GM12872 (cell line): ENCODE results near the gene PELI1.

Experiments
- TF ChIP-seq, protein P1 (sequence below): IDR thresholded peaks from 3 replicates; pipeline ENCODE4 v1.5.1; 2011; ENCODE audit warnings: low read depth, mild to moderate bottlenecking, low read length, moderate library complexity; ENCODE audit not compliant: insufficient read depth

PELI1 gene

DNA sequence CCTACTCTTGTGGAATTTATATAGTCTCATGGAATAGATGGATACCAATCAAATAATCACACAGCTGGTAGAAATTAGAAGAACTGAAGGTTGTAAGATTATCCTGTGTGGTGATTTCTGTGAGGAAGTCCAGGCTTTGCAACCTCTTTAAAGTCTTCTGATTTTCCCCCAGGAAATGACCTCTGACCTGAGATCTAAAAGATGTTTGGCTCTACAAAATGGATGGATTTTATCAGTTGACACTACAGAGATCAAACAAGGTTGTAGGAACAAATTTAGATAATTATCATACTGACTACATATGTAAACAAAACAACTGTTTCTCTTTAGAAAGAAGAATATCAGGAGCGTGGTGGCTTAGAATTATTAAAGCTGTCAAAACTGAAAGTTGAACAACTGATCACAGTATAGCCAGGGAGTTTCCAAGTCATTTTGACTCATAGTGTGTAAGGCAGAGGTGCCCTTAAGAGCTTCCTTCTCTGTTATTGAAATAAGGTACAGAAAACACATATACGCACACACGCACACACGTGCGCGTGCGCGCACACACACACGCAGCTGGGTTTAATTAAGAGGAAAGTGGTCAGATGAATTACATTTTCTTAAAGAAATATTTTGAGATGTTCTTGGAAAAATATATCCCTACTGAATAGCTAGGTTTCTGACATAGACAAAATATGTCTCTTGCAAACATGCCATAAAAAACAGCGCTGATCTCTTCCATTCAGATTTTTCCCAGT, 35.5 kb upstream of the PELI1 start:
- TF ChIP-seq, protein P1, sequence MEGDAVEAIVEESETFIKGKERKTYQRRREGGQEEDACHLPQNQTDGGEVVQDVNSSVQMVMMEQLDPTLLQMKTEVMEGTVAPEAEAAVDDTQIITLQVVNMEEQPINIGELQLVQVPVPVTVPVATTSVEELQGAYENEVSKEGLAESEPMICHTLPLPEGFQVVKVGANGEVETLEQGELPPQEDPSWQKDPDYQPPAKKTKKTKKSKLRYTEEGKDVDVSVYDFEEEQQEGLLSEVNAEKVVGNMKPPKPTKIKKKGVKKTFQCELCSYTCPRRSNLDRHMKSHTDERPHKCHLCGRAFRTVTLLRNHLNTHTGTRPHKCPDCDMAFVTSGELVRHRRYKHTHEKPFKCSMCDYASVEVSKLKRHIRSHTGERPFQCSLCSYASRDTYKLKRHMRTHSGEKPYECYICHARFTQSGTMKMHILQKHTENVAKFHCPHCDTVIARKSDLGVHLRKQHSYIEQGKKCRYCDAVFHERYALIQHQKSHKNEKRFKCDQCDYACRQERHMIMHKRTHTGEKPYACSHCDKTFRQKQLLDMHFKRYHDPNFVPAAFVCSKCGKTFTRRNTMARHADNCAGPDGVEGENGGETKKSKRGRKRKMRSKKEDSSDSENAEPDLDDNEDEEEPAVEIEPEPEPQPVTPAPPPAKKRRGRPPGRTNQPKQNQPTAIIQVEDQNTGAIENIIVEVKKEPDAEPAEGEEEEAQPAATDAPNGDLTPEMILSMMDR = no peak

DNA sequence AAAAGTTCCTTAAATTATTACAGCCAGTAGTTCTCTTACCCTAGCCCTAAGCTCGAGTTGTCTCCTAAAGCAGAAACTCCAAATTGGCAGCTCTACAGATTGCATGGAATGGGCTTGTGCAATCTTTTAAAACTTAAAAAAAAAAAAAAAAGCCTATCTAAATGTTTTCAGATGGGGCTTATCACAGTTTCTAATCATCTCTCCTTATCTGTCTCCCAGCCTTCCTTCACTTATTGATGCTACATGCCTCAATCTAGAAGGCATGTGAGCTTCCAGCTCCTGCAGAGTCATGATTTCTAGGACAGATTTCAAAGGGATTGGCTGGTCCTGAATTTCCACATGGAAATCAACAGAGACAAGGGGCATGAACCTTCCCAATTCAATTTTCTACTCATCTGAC, 33.1 kb upstream of the PELI1 start:
- TF ChIP-seq, protein P1 = no peak

DNA sequence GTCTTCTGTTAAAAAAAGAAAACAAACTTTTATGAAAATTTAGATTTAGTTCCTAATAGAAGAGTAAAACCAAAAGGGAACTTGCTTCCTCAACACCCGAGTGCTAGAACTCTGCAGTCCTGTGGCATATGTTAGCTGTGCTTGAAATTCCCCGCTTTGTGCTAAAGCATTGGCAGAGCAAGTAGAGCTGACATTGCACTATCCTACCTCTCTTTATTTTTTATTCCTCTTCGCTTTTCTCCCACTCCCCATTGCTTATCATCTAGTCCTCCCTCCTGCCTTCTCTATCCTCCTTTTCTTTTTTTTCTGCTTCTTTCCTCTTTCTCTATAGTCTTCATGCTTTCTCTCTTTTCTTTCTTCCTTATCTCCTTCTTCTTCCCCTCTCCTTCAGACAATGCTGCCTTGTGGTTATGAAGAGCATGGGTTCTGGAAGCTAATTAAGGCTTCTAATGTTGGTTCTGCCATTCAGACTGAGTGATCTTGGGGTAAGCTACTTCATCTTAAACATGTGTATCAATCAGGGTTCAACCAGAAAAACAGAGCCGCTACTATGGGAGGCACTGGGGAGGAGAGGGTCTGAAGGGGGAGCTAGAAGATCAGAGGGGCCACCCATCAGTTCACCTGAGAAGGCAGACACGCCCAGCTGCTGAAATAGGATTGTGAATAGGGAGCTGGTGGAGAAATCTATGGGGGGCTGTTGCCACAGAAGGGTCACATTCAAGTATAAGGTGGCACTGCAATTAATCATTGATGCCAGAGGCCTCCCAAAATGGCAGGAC, 31.4 kb upstream of the PELI1 start:
- TF ChIP-seq, protein P1 = no peak

DNA sequence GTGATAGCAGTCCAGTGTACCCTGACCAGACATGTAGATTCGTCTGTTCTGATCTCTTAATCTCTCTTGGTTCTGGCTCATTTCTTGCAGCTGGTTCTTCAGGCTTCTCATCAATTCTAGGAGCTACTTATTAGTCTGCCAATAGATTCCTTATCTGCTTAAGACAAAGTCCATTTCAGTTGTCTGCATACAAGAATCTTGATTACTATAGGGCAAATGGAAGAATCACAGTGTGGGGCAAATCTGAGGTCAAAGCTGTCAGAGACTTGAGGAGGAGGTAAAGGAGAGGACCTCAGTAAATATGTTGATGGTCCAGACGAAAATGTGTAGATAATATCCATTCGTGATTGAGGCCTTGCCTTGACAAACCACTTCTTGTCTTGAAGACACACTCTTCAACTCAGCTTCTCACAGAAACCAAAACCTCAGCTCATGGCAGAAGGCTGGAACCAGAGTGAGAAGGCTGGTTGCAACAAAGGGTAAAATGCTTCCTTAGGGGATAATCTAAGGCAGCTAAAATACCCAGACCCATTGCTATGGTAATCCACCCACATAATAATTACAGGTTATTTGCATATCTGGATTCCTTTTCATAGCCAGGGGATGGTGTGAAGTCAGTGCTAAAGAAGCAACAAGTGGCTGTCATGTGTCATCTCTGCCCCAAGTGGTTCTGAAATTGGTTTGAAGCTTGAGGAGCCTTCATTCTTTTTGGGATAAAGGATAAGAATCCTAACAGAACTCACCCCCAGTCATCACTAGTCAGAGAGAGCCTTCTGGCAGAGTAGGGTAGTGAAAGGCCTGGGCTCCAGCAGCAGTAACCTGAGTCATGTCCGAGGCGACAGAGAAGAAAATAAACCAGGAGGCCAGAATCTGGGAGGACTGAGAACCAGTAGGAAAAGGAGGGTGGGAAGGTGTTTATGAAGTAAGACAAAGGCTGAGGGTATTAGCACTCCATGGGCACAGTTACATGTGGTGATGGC, 29.2 kb upstream of the PELI1 start:
- TF ChIP-seq, protein P1 = no peak

DNA sequence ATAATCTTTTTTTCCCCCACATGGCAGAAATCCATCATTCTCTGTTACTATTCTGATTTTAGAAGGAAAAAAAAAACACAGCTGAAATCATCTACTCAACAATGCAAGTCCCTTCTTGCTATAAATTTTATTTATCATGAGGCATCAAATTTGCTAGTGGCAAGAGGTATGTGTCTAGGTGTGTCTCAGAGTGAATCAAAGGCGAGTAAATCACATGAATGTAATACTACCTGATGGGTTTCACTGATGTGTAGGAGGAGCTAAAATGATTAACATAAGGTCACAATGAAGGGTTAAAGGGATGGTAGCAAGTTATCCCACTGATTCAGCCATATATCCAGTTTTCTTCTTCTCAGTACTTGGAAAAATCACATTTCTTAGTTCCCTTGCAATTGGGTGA, 24.5 kb upstream of the PELI1 start:
- TF ChIP-seq, protein P1 = no peak

DNA sequence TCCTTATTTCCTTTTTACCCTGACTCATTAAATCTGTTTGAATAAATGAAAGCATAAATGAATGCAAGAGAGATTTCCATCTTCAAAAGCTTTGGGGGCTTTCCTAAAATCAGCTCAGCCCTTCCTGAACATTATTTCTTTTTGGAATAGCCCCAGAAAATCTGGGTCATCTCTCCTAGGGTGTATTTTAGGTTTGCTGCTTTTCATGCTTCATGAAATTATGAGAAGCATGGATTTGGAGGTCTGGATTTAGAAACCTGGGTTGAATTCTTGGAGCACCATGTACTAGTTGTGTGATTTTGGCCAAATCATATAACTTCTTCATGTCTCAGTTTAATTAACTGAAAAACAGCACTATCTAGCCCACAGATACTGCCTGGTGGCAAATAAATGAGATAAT, 24.0 kb upstream of the PELI1 start:
- TF ChIP-seq, protein P1 = no peak
